ENCODE measurements around the gene QTRT2. TPM values are rescaled to one million over a fixed set of nuclear protein-coding genes. Genes with fewer than 3 reads are reported as not detected.

QTRT2 gene
- total RNA-seq, 1 donor from 2014 or later: 16.2 TPM

- TF ChIP-seq CTCF (IDR thresholded peaks at IDR 0.05; ENCODE audit: partially characterized antibody, unreplicated experiment): no peak
- Mint-ChIP-seq H3K36me3 (ENCODE audit: unreplicated experiment) (no peaks in the 10 kb centered on the region), H3K4me1 (ENCODE audit: low read depth, unreplicated experiment) (no peaks in the 10 kb centered on the region)
These were observed 22.3 kb upstream of the QTRT2 start for GRCh38 chr3:114034211-114034610.

GRCh38 chr3:114034787-114035545 lies 21.6 kb upstream of the QTRT2 start:
- Mint-ChIP-seq H3K27ac (ENCODE audit: unreplicated experiment) (no peak overlapping the region), H3K4me3 (ENCODE audit: unreplicated experiment) (no peak overlapping the region), H3K9me3 (ENCODE audit: unreplicated experiment) (peaks cover 1% of the 10 kb centered on the region), H3K27me3 (ENCODE audit: unreplicated experiment) (no peaks in the 10 kb centered on the region), H3K4me1 (ENCODE audit: low read depth, unreplicated experiment) (no peaks in the 10 kb centered on the region), H3K36me3 (ENCODE audit: unreplicated experiment) (no peaks in the 10 kb centered on the region)
- no peak for TF ChIP-seq CTCF (IDR thresholded peaks at IDR 0.05; ENCODE audit: partially characterized antibody, unreplicated experiment)
- no peak for DNase-seq

More at GRCh38 chr3:114034211-114034610, 22.3 kb upstream of the QTRT2 start:
- Mint-ChIP-seq H3K27ac (ENCODE audit: unreplicated experiment) (no peak overlapping the region), H3K9me3 (ENCODE audit: unreplicated experiment) (peaks cover 1% of the 10 kb centered on the region), H3K27me3 (ENCODE audit: unreplicated experiment) (no peaks in the 10 kb centered on the region), H3K4me3 (ENCODE audit: unreplicated experiment) (no peak overlapping the region)
- no peak for DNase-seq

GRCh38 chr3:114035896-114036295 lies 20.6 kb upstream of the QTRT2 start:
- H3K4me3 Mint-ChIP-seq (ENCODE audit: unreplicated experiment): no peak overlapping the region
- H3K36me3 Mint-ChIP-seq (ENCODE audit: unreplicated experiment): no peaks in the 10 kb centered on the region
- no peak for TF ChIP-seq CTCF (IDR thresholded peaks at IDR 0.05; ENCODE audit: partially characterized antibody, unreplicated experiment)
- no peaks in the 10 kb centered on the region for H3K4me1 Mint-ChIP-seq (ENCODE audit: low read depth, unreplicated experiment)
- H3K27me3 Mint-ChIP-seq (ENCODE audit: unreplicated experiment): no peaks in the 10 kb centered on the region
- H3K27ac Mint-ChIP-seq (ENCODE audit: unreplicated experiment): no peak overlapping the region
- DNase-seq: no peak
- H3K9me3 Mint-ChIP-seq (ENCODE audit: unreplicated experiment): peaks cover 1% of the 10 kb centered on the region

- H3K36me3 Mint-ChIP-seq (ENCODE audit: unreplicated experiment): no peaks in the 10 kb centered on the region
- no peak overlapping the region for H3K27ac Mint-ChIP-seq (ENCODE audit: unreplicated experiment)
- no peak overlapping the region for H3K4me3 Mint-ChIP-seq (ENCODE audit: unreplicated experiment)
- TF ChIP-seq CTCF (IDR thresholded peaks at IDR 0.05; ENCODE audit: partially characterized antibody, unreplicated experiment): no peak
- DNase-seq: no peak
- H3K27me3 Mint-ChIP-seq (ENCODE audit: unreplicated experiment): peaks cover 3% of the 10 kb centered on the region
- H3K9me3 Mint-ChIP-seq (ENCODE audit: unreplicated experiment): peaks cover 1% of the 10 kb centered on the region
- H3K4me1 Mint-ChIP-seq (ENCODE audit: low read depth, unreplicated experiment): no peaks in the 10 kb centered on the region
These were observed 13.3 kb upstream of the QTRT2 start for GRCh38 chr3:114043205-114043604.

- Mint-ChIP-seq H3K27me3 (ENCODE audit: unreplicated experiment) (peaks cover 5% of the 10 kb centered on the region), H3K36me3 (ENCODE audit: unreplicated experiment) (no peaks in the 10 kb centered on the region), H3K4me3 (ENCODE audit: unreplicated experiment) (no peak overlapping the region), H3K4me1 (ENCODE audit: low read depth, unreplicated experiment) (peaks cover 4% of the 10 kb centered on the region), H3K27ac (ENCODE audit: unreplicated experiment) (no peak overlapping the region), H3K9me3 (ENCODE audit: unreplicated experiment) (peaks cover 7% of the 10 kb centered on the region)
- TF ChIP-seq CTCF (IDR thresholded peaks at IDR 0.05; ENCODE audit: partially characterized antibody, unreplicated experiment): no peak
- no peak for DNase-seq
These were observed 4.3 kb upstream of the QTRT2 start for GRCh38 chr3:114052216-114052615.

All from glutamatergic neuron (in vitro differentiated cells).